HepG2 (cell line): ENCODE measurements around the gene CFAP45. TPM values are rescaled to one million over a fixed set of nuclear protein-coding genes. Genes with fewer than 3 reads are reported as not detected.

Experiments used
- ATAC-seq: fragments of 200-7000 bp; cut with Tn5 transposase; 3 replicates; pipeline ENCODE4 v1.9.1; 2020; ENCODE audit warnings: mild to moderate bottlenecking, moderate library complexity
- BruUV-seq: library from RNA; stranded (reverse); fragments of 400-500 nt; replicated peaks from 2 replicates; lab custom pipeline; 2021; lab: Mats Ljungman, UMichigan
- CTCF ChIA-PET: fragments of 300-600 bp; formaldehyde crosslinking; extraction: SDS; loops from one replicate; lab custom pipeline; 2021; ENCODE audit warnings: low total read pairs, inconsistent platforms, low intra/inter-chr PET ratio; lab: Yijun Ruan, JAX
- POLR2A ChIA-PET: fragments of 350-600 bp; sonication (Branson Sonifier 250); formaldehyde crosslinking; loops from one replicate; lab custom pipeline; 2020; ENCODE audit warnings: antibody characterized with exemption, inconsistent platforms; lab: Yijun Ruan, JAX
- DNase-seq: peaks from one replicate; pipeline ENCODE4 v3.0.0-alpha.2; 2015; ENCODE audit warnings: low spot score
- FAIRE-seq: peaks from 3 replicates; lab custom pipeline; 2011; peaks lifted over from hg19 to GRCh38; lab: Jason Lieb, UNC
- H2AFZ ChIP-seq: one replicate; pipeline ENCODE4 v1.6.1; 2011; ENCODE audit warnings: low read length, inconsistent platforms
- H3K27ac ChIP-seq: fragments of 300-600 bp; 3 replicates; pipeline ENCODE4 v1.8.0; 2011; ENCODE audit warnings: mixed run types, mild to moderate bottlenecking, mixed read lengths, low read length, inconsistent platforms; ENCODE audit not compliant: insufficient read depth; ENCODE audit errors: extremely low read length
- H3K27me3 ChIP-seq, 2 experiments: fragments of 200-600 bp in 1 of 2; 2 replicates in 1 of 2; 3 replicates in 1 of 2; pipeline versions ENCODE4 v1.6.0 to v1.8.0; 2011; ENCODE audit warnings: low read length in 2 of 2, mild to moderate bottlenecking in 2 of 2, moderate library complexity in 2 of 2, inconsistent platforms in 1 of 2; ENCODE audit not compliant: insufficient read depth in 2 of 2, control insufficient read depth in 1 of 2
- H3K36me3 ChIP-seq, 2 experiments: fragments of 200-600 bp in 1 of 2; replicated peaks in 1 of 2; 2 replicates in 1 of 2; 3 replicates in 1 of 2; pipeline versions ENCODE4 v1.5.1 to v1.8.0; 2011; ENCODE audit warnings: low read length in 2 of 2, inconsistent platforms in 1 of 2; ENCODE audit not compliant: insufficient read depth in 2 of 2, control insufficient read depth in 1 of 2
- H3K4me1 ChIP-seq: 2 replicates; pipeline ENCODE4 v1.5.1; 2012; ENCODE audit warnings: low read length, inconsistent platforms; ENCODE audit not compliant: insufficient read depth
- H3K4me2 ChIP-seq: 2 replicates; pipeline ENCODE4 v1.6.0; 2011; ENCODE audit warnings: low read depth, low read length, inconsistent platforms
- H3K4me3 ChIP-seq, 3 experiments: fragments of 200-600 bp in 1 of 3; sonication (generic), shearing (Covaris generic) in 1 of 3; replicated peaks in 1 of 3; 2 replicates each; pipeline ENCODE4 v1.5.1; 2011 to 2016; ENCODE audit warnings: low read length in 3 of 3, inconsistent platforms in 2 of 3, low read depth in 2 of 3, mild to moderate bottlenecking in 2 of 3, control low read depth in 1 of 3, mixed read lengths in 1 of 3; ENCODE audit not compliant: insufficient read depth in 1 of 3
- H3K79me2 ChIP-seq: one replicate; pipeline ENCODE4 v1.6.1; 2011; ENCODE audit warnings: low read length, inconsistent platforms; ENCODE audit not compliant: insufficient read depth
- H3K9ac ChIP-seq: 2 replicates; pipeline ENCODE4 v1.6.0; 2011; ENCODE audit warnings: mild to moderate bottlenecking, low read depth, low read length, inconsistent platforms; ENCODE audit not compliant: insufficient read depth
- H3K9me3 ChIP-seq: 2 replicates; pipeline ENCODE4 v1.5.1; 2012; ENCODE audit warnings: mild to moderate bottlenecking, low read length
- H4K20me1 ChIP-seq: 2 replicates; pipeline ENCODE4 v1.6.0; 2011; ENCODE audit warnings: inconsistent platforms, mild to moderate bottlenecking, low read length, moderate library complexity; ENCODE audit not compliant: insufficient read depth
- EZH2 ChIP-seq: conservative IDR thresholded peaks from 2 replicates; pipeline ENCODE4 v1.6.1; 2012; ENCODE audit warnings: mild to moderate bottlenecking, low read depth, low read length, moderate library complexity
- NKX3-1 ChIP-seq: sonication (generic); formaldehyde crosslinking; IDR thresholded peaks from 2 replicates; pipeline ENCODE4 v1.5.0; 2020; ENCODE audit warnings: missing genetic modification reagents
- REXO4 ChIP-seq: sonication (generic); formaldehyde crosslinking; IDR thresholded peaks from 2 replicates; pipeline ENCODE4 v1.8.0; 2022; ENCODE audit warnings: missing genetic modification reagents, mild to moderate bottlenecking, borderline replicate concordance
- ZNF251 ChIP-seq: sonication (generic); formaldehyde crosslinking; IDR thresholded peaks from 2 replicates; pipeline ENCODE4 v1.9.0; 2021; ENCODE audit warnings: mild to moderate bottlenecking, missing genetic modification reagents
- ZNF563 ChIP-seq: sonication (generic); formaldehyde crosslinking; IDR thresholded peaks from 2 replicates; pipeline ENCODE4 v1.8.0; 2022; ENCODE audit warnings: mild to moderate bottlenecking, moderate library complexity, missing genetic modification reagents
- WGBS: methylation state at CpG from one replicate; pipeline ENCODE4 v1.1.6; 2017; ENCODE audit warnings: low lambda C conversion rate; 5-methylcytosine and 5-hydroxymethylcytosine counted together
- in situ Hi-C: cut with HindIII; loops from 2 replicates; pipeline ENCODE4 v1.10.0; 2017; ENCODE audit warnings: low pct_unique_long_range_greater_than_20kb; ENCODE audit not compliant: extremely low pct_ligation_motif_present
- intact Hi-C: fragments of 100-400 bp; cut with micrococcal nuclease; formaldehyde crosslinking; loops from one replicate; pipeline ENCODE4 v1.10.0; 2022; ENCODE audit not compliant: unreplicated experiment
- polyA plus RNA-seq, 8 experiments: library from polyadenylated mRNA; depleted of rRNA in 3 of 8; stranded (reverse) in 7 of 8; unstranded in 1 of 8; fragments of >200 nt; fragmentation: Illumina TruSeq in 4 of 8; extraction: Trizol in 4 of 8; gene quantifications; 2 replicates each; pipeline versions ENCODE4 v1.2.1 to v1.2.3, GENCODE V29; 2011 to 2016; ENCODE audit warnings: low read depth in 4 of 8, missing spikeins in 1 of 8, mixed read lengths in 1 of 8; ENCODE audit not compliant: insufficient read depth in 1 of 8
- total RNA-seq, 5 experiments: library from RNA; depleted of rRNA; stranded (reverse); fragments of >200 nt; fragmentation: Illumina TruSeq; extraction: Trizol; gene quantifications; 2 replicates each; pipeline ENCODE4 v1.2.3, GENCODE V29; 2016; ENCODE audit warnings: low read depth in 1 of 5
- TF ChIP-seq, protein P1 (sequence below): sonication (generic); formaldehyde crosslinking; IDR thresholded peaks from 2 replicates; pipeline ENCODE4 v1.5.0; 2020; ENCODE audit warnings: mild to moderate bottlenecking, missing genetic modification reagents, borderline replicate concordance
- TF ChIP-seq, protein P2 (sequence below): sonication (generic); formaldehyde crosslinking; IDR thresholded peaks from 2 replicates; pipeline ENCODE4 v1.9.0; 2022; ENCODE audit warnings: missing genetic modification reagents, mild to moderate bottlenecking, borderline replicate concordance

Gene CFAP45
- total and polyA plus RNA-seq, 2 of the 13 experiments (the other 11 are each of a cell fraction or from before 2014, with no cell fraction given): not detected

GRCh38 chr1:159931795-159932173 is 31.8 kb upstream of the CFAP45 start:
- ChIA-PET POLR2A (no interaction called here), CTCF (no interaction called here)
- no TSS peak for BruUV-seq
- Histone ChIP-seq H3K27ac (no peak overlapping the region), H3K9ac (no peak overlapping the region), H3K27me3 (peaks cover 5 to 35% of the 10 kb centered on the region in 2 experiments; a peak in 4 of 5 replicates), H3K36me3 (no peaks in the 10 kb centered on the region), H3K4me3 (no peak overlapping the region), H3K9me3 (no peaks in the 10 kb centered on the region), H3K79me2 (no peaks in the 10 kb centered on the region), H2AFZ (no peak overlapping the region), H4K20me1 (no peaks in the 10 kb centered on the region), H3K4me1 (peaks cover 4% of the 10 kb centered on the region), H3K4me2 (no peak overlapping the region)
- FAIRE-seq (no peak), ATAC-seq (no peak), DNase-seq (no peak)
- intact Hi-C loops (no loop called here), in situ Hi-C loops (no loop called here)
- TF ChIP-seq, protein P1, sequence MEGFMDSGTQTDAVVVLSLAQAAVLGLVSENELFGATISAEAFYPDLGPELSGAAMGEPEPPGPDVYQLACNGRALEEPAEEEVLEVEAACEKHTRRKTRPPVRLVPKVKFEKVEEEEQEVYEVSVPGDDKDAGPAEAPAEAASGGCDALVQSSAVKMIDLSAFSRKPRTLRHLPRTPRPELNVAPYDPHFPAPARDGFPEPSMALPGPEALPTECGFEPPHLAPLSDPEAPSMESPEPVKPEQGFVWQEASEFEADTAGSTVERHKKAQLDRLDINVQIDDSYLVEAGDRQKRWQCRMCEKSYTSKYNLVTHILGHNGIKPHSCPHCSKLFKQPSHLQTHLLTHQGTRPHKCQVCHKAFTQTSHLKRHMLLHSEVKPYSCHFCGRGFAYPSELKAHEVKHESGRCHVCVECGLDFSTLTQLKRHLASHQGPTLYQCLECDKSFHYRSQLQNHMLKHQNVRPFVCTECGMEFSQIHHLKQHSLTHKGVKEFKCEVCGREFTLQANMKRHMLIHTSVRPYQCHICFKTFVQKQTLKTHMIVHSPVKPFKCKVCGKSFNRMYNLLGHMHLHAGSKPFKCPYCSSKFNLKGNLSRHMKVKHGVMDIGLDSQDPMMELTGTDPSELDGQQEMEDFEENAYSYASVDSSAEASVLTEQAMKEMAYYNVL (CRISPR knock-in tag): no peak
- WGBS: 17% methylated on average over 1 of the region's 3 CpGs

GRCh38 chr1:159931101-159931794 is 31.3 kb upstream of the CFAP45 start:
- H3K4me3 ChIP-seq: no peak overlapping the region
- no peak for DNase-seq
- no peaks in the 10 kb centered on the region for H3K79me2 ChIP-seq
- FAIRE-seq: no peak
- ATAC-seq: no peak
- H3K4me1 ChIP-seq: no peaks in the 10 kb centered on the region
- CTCF ChIA-PET: no interaction called here
- POLR2A ChIA-PET: no interaction called here
- no peaks in the 10 kb centered on the region for H4K20me1 ChIP-seq
- H3K27me3 ChIP-seq: peaks cover 5 to 38% of the 10 kb centered on the region in 2 experiments; a peak in 4 of 5 replicates
- H2AFZ ChIP-seq: no peak overlapping the region
- TF ChIP-seq ZNF563 (CRISPR knock-in tag) (no peak), REXO4 (CRISPR knock-in tag) (no peak), EZH2 (no peak), ZNF251 (no peak), NKX3-1 (CRISPR knock-in tag) (no peak)
- TF ChIP-seq, protein P2, sequence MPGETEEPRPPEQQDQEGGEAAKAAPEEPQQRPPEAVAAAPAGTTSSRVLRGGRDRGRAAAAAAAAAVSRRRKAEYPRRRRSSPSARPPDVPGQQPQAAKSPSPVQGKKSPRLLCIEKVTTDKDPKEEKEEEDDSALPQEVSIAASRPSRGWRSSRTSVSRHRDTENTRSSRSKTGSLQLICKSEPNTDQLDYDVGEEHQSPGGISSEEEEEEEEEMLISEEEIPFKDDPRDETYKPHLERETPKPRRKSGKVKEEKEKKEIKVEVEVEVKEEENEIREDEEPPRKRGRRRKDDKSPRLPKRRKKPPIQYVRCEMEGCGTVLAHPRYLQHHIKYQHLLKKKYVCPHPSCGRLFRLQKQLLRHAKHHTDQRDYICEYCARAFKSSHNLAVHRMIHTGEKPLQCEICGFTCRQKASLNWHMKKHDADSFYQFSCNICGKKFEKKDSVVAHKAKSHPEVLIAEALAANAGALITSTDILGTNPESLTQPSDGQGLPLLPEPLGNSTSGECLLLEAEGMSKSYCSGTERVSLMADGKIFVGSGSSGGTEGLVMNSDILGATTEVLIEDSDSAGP: no peak
- WGBS: 14% methylated on average over 11 of the region's 13 CpGs
- no peaks in the 10 kb centered on the region for H3K36me3 ChIP-seq
- no peaks in the 10 kb centered on the region for H3K9me3 ChIP-seq
- no TSS peak for BruUV-seq
- H3K4me2 ChIP-seq: no peak overlapping the region
- H3K27ac ChIP-seq: no peak overlapping the region
- in situ Hi-C loops: no loop called here
- intact Hi-C loops: no loop called here
- H3K9ac ChIP-seq: no peak overlapping the region
